MM.1S (cell line): ENCODE measurements around the gene KDM4E.
"Not testable (repeated sequence)": the region's sequence is repeated elsewhere in the genome, so short reads cannot be mapped to it uniquely, and the experiment has no call there.

Experiments used
- CTCF ChIP-seq: fragments of 300-600 bp; sonication (generic); IDR thresholded peaks from 2 replicates; pipeline ENCODE4 v1.5.1; 2016; ENCODE audit warnings: antibody characterized with exemption, low read length, mixed read lengths
- EZH2 ChIP-seq: fragments of 300-600 bp; sonication (generic); optimal IDR thresholded peaks from 2 replicates; pipeline ENCODE3; 2017; ENCODE audit warnings: low read depth, mild to moderate bottlenecking, antibody characterized with exemption, low read length, mixed read lengths
- EZH2phosphoT487 ChIP-seq: fragments of 300-600 bp; sonication (generic); IDR thresholded peaks from 2 replicates; pipeline ENCODE4 v1.6.1; 2018; ENCODE audit warnings: antibody characterized with exemption, low read length

DNA sequence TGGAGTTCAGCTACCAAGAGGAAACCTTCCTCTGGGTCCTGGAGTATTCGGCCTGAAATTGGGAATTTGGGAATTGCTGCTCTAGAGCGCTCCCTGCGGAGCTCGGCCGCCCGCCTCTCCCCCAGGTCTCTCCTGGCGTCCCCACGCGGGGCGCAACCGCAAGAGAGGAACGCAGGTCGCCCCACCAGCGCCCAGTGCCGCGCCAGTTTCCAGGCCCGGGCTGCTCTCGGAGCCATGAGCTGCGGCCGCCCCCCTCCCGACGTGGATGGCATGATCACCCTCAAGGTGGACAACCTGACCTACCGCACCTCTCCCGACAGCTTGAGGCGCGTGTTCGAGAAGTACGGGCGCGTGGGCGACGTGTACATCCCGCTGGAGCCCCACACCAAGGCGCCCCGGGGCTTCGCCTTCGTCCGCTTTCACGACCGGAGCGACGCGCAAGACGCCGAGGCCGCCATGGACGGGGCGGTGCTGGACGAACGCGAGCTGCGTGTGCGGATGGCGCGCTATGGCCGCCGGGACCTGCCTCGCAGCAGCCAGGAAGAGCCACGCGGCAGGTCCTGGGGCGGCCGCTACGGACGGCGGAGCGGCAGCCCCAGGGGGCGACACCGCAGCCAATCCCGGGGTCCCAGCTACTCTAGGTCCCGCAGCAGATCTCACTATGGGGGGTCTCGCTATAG, 12.4 kb downstream of the KDM4E start:
- TF ChIP-seq EZH2, CTCF, EZH2phosphoT487: not testable (repeated sequence)
